ENCODE measurements around the gene PAPPA2. TPM values are rescaled to one million over a fixed set of nuclear protein-coding genes. Genes with fewer than 3 reads are reported as not detected.

PAPPA2 gene
- total and polyA plus RNA-seq, 9 of the 15 experiments (the other 6 are each of a cell fraction or from before 2014, with no cell fraction given), result 0.01 to 0.15 (median 0.05) TPM; not detected in 2

DNA sequence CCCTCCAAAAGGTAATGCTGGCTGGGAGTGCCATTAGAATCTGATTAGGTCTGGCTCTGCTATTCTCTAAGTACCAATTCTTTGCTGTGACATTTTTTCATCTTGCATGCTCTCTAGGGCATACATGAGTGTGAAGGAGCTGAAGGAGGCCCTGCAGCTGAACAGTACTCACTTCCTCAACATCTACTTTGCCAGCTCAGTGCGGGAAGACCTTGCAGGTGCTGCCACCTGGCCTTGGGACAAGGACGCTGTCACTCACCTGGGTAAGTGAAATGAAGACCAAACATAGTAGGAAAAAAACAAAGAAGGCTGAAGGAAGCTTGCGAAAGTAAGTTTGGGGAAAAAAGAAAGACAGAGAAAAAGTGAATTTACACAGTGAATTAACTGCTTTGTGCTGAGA is 207.9 kb downstream of the PAPPA2 start:
- Histone ChIP-seq H3K4me3 (no peak overlapping the region), H3K27me3 (ENCODE audit: control insufficient read depth in 2 of 2, insufficient read depth in 2 of 2, low read length in 2 of 2) (no peaks in the 10 kb centered on the region), H3K79me2 (ENCODE audit: control insufficient read depth, insufficient read depth, low read length) (no peaks in the 10 kb centered on the region), H3K4me1 (replicated peaks in 1 of 2; ENCODE audit: control insufficient read depth in 2 of 2, insufficient read depth in 2 of 2, low read length in 2 of 2) (no peaks in the 10 kb centered on the region), H3K9me1 (ENCODE audit: control insufficient read depth, insufficient read depth, low read length) (no peaks in the 10 kb centered on the region), H2AFZ (ENCODE audit: low read depth, low read length) (no peak overlapping the region), H4K20me1 (replicated peaks; ENCODE audit: control insufficient read depth, insufficient read depth, low read length) (no peaks in the 10 kb centered on the region), H3K9ac (ENCODE audit: insufficient read depth in 1 of 2, low read depth in 2 of 2, low read length in 2 of 2) (no peak overlapping the region), H3K9me3 (replicated peaks; ENCODE audit: control insufficient read depth, insufficient read depth, low read depth, low read length) (no peaks in the 10 kb centered on the region), H3K4me2 (ENCODE audit: insufficient read depth, low read length) (no peak overlapping the region), H3K36me3 (ENCODE audit: control insufficient read depth, insufficient read depth, low read length) (no peaks in the 10 kb centered on the region), H3K27ac (ENCODE audit: extremely low read depth, low read depth, low read length) (no peak overlapping the region)
- TF ChIP-seq HCFC1 (IDR thresholded peaks at IDR 0.05; ENCODE audit: low read depth, low read length), result no peak
- no peak for TF ChIP-seq KHSRP (IDR thresholded peaks at IDR 0.05)
- TF ChIP-seq BACH1 (tag; IDR thresholded peaks at IDR 0.05), result no peak
- no peak for TF ChIP-seq PPARD (CRISPR knock-in tag; IDR thresholded peaks at IDR 0.05)
- no peak for TF ChIP-seq CBFA2T3 (IDR thresholded peaks at IDR 0.05)
- no peak for TF ChIP-seq ZBTB43 (CRISPR knock-in tag; IDR thresholded peaks at IDR 0.05)
- no peak for TF ChIP-seq CHCHD3 (CRISPR knock-in tag; IDR thresholded peaks at IDR 0.05)
- TF ChIP-seq CTBP1 (IDR thresholded peaks at IDR 0.05; ENCODE audit: borderline replicate concordance), result no peak
- no peak for TF ChIP-seq DLX4 (CRISPR knock-in tag; IDR thresholded peaks at IDR 0.05)
- no peak for TF ChIP-seq CTCFL (IDR thresholded peaks at IDR 0.05; ENCODE audit: borderline replicate concordance, insufficient read depth, low read depth, low read length, poor library complexity, severe bottlenecking)
- no peak for TF ChIP-seq NCOA4 (IDR thresholded peaks at IDR 0.05; ENCODE audit: partially characterized antibody)
- no peak for TF ChIP-seq SLC30A9 (CRISPR knock-in tag; IDR thresholded peaks at IDR 0.05)
- TF ChIP-seq TFAM (CRISPR knock-in tag; conservative IDR thresholded peaks at IDR 0.05), result no peak
- no peak for TF ChIP-seq RHOXF2B (CRISPR knock-in tag; conservative IDR thresholded peaks at IDR 0.05)
- TF ChIP-seq HNRNPUL1 (IDR thresholded peaks at IDR 0.05; ENCODE audit: low read length), result no peak
- 2% methylated on average over 3 of the region's 3 CpGs for whole genome bisulfite sequencing (ENCODE audit: insufficient coverage, low coverage, missing lambda C conversion rate)
- POLR2A ChIA-PET, result no interaction called here
- DNase-seq (ENCODE audit: extremely low read depth in 1 of 4, low spot score in 3 of 4) (no peak), FAIRE-seq (no peak), ATAC-seq (no peak)
- CTCF ChIA-PET (ENCODE audit: low intra/inter-chr PET ratio), result no interaction called here
- in situ Hi-C loops (cut with MboI) (no loop called here), intact Hi-C loops (cut with micrococcal nuclease) (no loop called here)
- no TSS peak for BruUV-seq (replicated peaks)
